HG02763 (cell line): ENCODE data around the gene TOR4A.

ENCODE experiments used
- ATAC-seq: cut with Tn5 transposase; IDR thresholded peaks from one replicate; pipeline ENCODE4 v1.9.1; 2021; ENCODE audit warnings: mild to moderate bottlenecking, moderate library complexity; ENCODE audit not compliant: unreplicated experiment

TOR4A gene

DNA sequence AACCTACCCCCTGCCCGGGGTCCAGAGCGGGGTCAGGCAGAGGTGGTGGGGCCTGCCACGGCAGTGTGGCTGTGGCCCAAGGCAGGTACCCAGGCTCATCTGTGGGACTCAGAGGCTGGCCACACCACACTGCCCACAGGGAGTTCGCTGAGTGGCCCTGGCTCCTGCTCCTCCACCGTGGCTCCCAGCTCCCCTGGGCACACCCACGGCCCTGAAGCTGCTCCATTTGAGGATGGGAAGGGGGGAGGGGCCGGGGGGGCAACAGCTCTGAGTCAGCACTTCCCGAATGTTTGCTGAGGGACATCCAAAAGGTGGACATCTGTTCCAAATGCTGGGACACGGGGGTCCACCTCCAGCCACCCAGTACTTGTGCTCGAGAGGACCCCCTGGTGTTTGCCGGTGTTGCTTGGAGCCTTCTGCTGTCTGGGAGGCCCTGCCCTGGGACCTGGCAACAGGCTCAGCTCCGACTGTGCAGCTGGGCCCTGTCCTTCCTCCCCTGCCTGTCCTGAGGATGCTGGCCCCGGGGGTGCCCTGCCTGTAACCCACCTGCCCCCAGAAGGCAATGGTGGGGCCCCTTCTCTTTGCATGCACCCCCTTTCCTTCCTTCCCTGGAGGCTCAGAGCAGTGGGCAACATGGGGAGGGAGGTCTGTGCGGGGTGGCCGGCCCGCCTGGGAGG is 27.0 kb downstream of the TOR4A start:
- ATAC-seq, result no peak

DNA sequence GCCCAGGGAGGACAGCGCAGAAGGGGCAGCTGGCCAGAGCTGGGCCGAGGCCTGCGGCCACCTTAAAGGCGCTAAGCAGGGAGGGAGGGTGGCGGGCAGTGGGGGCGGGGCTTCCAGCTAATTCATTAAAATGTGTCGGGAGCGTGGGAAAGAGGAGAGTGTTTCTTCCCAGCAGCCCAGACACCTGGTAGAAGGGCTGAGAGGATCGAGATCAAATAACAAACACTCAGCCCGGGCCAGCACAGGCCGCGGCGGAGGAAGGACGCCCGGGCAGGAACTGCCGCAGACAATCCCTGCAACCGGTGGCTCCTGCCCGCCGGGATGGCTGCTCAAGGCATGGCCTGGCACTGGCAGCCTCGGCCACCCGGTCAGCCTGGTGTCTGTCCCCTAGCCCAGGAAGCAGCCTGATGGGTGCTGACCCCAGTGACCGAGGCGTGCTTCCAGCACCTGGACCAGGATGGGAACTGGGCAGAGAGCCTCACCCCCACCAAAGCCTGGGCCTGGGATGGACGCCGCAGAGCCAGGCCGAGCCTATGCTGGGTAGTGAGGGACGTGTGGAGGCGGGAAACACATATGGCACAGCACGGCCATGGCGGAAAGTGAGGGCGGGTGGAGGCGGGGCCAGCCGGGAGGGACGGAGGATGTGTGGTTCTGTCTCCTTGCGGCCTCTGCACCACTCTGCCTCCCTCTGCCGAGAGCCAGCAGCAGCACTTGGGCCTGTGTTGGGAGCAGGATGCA is 27.7 kb downstream of the TOR4A start:
- ATAC-seq, result no peak

DNA sequence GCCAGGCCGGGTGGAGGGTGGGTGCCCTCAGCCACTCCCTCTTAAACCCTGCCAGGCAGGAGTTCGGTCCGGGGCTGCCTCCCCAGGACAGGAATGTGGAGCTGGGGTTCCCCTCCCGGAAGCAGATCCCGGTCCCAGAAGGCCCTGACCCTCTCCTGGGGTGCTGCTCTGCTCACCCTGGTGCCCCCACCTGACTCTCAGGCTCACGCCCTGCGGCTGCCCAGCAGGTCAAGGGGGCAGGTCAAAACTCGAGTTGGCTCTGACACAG is 28.2 kb downstream of the TOR4A start:
- no peak for ATAC-seq

DNA sequence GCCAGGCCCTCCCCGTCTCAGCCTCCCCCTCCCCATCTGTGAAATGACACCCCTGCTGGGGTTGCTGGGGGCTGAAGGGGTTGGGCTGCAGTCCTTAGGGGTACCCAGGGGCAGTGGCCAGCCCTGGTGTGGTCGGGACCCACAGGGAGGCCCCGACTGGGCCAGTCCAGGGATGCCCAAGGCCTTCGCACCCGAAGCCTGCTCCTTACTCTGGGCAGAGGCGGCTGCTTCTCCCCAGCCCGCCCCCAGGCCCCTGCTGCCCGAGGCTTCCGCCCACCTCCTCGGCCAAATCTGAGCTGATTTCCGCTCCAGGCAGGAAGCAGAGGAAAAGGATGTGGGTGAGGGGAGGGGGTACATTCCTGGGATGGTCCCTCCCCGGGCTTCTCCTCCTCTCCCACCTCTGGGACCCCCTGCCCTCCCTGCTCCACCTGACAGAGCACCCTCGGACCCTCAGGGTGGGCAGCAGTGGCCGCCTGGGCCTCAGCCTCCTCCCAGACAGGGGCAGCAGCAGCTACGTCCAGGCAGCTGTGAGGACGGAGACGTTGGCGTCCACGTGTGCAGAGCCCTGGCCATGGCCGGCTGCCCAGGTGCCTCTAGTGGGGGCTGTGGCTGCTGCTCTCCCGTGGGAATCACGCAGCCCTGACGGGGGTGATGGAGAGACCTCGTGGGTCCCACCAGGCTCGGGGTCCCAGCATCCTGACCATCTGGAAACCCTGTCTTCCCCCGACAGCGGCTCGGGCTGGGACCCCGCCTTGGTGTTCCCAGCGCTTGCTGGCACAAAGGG is 28.7 kb downstream of the TOR4A start:
- no peak for ATAC-seq

DNA sequence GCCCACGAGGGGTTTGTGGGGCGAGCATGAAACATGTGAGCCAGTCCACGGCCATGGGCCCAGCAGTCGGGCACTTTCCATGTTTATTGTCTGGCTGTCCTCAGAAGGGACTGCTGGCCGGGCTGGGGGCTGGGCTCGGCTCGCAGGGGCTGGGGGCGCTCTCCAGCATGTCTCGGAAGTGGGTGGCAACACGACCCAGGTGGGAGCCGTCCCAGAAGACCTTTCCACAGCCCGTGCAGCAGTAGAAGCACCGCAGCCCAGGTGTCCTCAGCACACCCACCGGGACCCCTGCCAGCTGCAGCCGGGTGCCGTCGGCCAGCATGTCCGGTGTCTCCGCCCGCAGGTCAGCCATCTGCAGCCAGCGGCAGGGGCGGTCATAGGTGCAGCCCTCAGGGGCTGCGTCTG is 29.3 kb downstream of the TOR4A start:
- no peak for ATAC-seq

DNA sequence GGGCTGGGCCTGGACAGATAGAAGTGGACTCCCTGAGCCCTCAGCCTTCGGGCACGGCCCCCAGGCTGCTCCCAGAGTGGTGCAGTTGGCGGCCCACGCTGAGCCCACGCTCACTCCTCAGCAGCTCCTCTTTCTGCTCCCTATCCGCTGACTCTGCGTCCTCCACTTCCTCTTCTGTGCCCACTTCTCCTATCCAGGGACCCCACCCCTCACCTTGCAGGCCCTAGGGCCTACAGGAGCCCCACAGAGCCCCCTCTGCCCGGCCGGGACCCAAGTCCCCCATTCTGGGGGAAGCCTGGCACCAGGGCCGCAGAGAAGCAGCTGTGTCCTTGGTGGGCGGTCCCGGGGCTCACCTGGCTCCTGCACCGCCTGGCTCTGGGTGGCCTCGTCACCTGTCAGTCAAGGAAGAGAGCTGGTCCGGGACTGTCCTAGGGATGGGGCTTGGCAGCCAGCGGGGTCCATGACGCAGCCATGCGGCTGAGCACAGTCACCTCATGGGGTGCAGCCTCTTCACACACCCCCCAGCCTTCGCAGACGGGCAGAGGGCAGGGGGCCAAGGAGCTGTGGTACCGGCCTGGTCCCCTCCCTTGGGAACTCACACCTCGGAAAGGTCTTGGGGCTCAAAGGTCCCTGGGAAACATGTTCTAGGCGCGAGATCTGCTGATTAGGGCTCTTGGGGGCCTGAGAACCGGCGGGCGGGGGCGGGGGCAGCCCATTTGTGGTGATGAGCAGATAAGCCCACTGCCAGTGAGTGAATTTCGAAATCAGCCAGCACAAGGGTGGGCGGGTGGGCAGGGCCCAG is 29.9 kb downstream of the TOR4A start:
- no peak for ATAC-seq

DNA sequence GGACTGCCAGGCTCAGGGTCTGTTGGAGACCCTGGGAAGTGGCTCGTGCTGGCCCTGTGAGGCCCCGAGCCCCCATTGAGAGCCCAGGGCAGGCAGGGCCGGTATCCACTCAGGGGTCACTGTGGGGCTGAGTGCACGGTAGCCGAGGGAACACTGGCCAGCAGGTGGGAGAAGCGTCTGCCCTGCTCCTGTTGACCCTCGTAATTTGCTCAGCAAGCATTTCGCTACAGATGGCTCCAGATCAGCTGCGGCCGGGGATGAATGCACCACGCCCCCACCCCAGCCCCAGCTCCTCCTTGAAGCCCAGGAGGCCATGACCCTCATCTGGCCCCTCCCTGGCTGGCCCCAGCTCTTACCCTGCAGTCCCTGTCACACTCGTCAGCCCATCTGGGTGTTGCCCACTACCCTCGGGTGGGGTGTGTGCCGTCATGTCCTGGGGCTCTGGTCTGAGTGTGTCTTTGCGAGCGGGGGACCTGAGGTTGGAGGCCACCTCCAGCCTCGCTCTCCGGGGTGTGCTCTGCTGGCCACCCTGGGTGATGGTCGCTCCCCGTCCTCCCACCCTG is 30.6 kb downstream of the TOR4A start:
- ATAC-seq, result no peak

DNA sequence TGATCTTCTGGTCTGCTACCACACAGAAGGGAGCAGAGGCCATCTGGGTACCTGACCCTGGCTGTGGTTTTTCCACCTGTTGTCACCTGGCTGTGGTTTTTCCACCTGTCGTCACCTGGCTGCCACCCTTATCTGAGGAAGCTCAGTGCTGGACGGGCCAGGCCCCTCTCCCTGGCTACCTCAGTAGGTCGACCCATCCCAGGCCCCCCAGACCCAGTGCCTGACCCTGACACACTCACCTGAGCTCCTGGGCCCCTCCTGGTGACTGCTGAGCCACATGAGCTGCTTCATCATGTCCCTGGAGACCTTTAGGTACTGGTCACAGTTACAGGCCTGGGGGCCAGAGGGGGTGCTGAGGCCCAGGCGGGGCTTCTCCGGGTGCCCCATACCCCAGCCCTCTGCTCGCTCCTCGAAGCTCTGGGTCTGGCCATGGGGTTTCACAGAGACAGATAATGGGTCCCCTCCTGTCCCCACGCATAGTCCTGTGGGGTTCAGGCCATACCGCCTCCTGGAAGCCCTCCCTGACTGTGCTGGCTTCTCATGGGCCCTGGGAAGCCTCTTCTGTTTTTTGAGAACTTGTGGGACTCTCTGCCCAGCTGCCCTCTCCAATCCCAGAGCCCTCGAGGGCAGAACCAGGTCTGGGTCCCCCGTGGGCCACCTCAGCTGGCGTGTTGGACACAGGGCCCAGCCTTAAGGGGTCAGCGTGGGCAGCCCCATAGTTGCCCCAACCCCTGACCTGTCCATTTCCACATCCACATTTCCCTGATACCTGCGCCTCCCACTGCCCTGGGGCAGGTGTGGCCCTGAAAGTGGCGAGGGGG is 32.1 kb downstream of the TOR4A start:
- no peak for ATAC-seq

DNA sequence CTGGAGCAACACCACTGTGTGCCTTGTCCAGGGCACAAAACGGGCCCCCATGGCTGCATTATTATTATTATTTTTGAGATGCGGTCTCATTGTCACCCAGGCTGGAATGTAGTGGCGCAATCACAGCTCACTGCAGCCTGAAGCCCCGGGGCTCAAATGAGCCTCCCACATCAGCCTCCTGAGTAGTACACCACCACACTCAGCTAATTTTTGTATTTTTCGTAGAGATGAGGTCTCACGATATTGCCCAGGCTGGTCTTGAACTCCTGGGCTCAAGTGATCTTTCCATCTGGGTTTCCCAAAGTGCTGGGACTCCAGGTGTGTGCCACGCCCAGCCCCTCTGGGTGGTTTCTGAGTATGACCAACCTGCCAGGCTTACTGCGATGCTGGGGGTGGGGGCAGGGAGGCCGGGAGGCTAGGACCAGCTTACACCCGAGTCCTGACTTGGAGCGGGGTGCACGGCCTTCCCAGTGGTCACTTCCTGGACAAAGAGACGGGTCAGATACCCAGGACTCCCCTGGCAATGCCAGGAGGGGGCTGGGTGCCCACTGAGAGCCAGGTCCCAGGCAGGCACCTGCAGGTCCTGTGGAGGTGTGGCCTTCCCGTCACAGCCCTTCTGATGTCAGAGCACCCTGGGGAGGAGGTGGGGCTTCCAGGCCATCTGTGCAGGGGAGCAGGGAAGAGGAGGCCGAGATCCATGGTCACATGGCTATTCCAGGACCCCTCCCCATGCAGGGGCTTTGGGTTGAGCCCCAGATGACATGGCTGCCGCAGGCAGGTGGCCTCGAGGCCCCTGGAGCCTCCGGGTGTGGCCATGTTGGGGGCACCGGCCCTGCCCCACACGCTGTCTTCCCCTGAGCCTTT is 32.9 kb downstream of the TOR4A start:
- ATAC-seq, result no peak

DNA sequence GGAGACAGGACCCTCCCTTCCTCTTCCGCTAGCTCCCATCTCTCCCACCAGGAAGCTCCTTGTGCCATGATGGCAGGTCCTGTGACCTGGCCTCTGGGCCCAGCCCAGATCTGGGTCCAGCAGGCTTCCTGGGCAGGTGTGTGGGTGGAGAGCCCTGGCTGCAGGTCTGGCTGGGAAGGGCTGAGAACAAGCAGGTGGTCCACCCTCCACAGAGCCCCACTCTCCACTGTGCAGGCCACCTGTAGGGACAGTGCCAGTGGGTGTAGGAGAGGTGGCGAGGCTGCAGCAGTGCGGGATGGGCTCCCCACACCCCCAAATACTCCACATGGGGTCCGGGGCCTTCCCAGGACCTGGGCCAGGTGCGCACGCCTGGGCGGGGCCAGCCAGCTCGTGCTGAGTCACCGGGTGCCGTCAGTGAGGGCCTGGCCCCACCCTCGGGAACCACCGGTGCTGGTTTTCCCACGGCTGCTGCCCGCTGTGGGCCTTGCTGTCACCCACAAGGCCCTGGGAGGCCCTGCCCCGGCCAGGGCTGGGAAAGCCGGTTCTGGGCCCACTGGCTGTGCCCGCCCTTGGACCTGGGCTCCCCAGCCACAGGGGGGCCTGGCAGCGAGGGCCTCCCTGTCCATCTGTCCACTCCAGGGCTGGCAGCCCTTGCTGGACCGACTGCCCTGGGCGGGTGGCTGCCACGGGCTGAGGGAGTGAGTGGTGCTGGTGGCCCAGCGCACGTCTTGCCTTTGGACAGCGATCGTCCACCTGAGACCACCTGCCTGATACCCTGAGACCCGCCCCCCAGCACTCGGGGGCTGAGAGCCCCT is 33.9 kb downstream of the TOR4A start:
- ATAC-seq, result no peak

DNA sequence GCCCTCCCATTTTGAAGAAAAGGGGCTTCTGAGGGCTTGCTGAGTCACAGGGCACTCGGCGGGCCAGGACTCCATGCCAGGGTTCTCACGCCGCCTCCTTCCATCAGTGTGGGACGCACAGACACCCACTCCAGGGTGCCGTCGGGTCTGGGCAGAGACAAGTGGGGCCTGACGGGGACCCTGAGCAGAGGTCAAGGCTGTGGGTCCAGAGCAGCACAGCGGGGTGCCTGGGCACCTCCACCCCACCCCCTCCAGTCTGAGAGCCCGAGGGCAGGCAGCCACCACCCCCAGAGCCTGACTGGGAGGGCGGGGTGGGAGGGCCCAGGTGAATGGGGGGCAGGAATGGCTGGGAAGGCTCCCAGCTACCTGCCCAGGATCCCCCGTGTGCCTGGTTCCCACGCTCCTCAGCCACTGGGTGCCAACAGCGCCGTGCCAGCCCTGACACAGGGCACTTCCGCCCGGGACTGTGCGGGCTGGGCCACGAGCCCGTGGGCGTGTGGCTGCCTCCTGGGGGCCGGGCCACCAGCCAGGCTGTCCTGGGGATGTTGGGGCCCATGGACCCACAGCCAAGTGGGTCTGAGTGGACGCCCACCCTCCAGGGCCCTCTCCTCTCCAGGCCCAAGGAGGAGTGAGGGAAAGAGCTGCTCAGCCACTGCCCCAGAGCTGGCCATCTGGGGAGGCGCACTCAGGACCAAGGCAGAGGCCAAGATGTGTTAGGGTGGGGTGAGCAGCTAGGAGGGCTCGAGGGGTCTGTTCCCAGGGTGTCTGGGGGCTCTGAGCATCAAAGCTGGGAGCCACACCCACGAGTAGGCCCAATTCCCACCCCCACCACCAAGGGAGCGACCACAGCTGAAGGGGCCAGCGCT is 34.7 kb downstream of the TOR4A start:
- ATAC-seq, result no peak

DNA sequence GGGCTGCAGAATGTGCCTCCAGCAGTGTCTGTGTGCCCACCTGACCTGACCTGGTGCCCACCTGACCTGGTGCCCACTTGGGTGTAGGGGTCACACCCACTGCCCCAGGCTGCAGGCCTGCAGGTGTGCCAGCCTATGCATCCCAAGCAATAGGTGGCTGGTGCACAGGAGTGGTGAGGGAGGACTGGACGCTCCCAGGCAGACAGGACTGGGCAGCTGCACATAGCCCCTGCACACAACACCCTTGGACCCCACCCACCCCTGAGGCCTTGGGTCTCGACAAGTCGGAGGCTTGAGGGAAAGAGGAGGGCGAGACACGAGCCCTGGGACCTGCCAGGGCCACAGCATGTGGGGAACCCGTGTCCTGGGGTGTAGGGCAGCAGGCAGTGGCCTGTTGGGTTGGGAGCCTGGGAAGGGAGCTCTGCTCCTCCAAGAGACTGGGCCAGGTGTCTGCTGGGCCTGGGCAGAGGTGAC is 35.4 kb downstream of the TOR4A start:
- ATAC-seq, result no peak

DNA sequence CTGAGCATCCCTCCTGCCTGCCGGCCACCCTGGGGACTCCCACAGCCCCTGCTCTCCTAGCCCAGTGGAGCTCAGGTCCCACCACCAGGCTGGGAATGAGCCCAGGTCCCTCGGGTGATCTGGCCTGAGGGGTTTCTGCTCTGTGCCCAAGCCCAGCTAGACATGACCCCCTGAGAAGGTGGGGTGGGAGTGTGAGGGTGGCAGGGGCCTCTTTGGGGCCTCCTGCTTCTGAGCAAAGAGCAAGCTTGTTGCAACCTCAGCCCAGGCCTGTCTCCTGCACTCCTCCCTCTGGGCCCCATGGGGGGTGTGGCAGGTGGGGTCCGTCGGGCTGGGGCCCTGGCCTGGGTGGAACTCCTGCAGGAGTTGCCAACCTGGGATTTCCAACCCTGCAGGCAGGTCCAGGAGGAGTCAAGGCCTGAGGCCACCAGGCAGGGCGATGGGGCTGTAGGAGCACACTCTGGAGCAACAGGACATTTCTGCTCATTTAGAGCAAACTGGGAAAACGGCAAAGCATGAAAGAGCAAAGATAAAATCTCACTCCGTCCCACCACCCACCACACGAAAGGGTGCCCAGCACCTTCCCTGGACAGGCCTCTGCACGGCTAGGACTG is 35.9 kb downstream of the TOR4A start:
- ATAC-seq, result no peak

DNA sequence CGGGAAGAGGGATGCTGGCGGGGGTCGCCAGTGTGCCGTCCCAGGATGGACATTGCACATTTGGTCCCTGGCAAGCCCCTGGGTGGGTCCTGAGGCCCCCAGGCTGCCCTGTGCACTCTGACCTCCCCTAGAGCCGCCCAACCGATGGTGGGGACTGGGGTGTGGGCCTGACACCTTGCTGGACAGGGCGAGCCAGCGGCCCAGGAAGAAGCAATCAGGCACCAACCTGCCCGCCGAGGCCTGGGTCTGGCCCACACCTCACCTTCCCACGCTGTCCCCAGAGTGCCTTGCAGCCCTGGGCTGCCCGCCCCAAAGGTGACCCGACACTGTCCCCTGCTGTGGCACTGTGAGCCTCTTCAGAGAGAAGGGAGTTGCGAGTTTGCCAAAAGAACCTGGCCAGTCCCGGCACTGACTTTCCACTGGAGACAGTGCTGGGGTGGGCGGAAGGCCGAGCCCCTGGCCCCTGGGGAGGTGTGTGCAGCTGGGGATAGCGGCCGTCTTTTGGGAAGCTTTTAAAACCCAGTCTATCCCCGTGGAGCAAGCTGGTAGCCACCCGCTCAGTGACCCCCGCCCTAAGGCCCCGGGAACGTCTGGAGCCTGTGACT is 36.5 kb downstream of the TOR4A start:
- no peak for ATAC-seq

DNA sequence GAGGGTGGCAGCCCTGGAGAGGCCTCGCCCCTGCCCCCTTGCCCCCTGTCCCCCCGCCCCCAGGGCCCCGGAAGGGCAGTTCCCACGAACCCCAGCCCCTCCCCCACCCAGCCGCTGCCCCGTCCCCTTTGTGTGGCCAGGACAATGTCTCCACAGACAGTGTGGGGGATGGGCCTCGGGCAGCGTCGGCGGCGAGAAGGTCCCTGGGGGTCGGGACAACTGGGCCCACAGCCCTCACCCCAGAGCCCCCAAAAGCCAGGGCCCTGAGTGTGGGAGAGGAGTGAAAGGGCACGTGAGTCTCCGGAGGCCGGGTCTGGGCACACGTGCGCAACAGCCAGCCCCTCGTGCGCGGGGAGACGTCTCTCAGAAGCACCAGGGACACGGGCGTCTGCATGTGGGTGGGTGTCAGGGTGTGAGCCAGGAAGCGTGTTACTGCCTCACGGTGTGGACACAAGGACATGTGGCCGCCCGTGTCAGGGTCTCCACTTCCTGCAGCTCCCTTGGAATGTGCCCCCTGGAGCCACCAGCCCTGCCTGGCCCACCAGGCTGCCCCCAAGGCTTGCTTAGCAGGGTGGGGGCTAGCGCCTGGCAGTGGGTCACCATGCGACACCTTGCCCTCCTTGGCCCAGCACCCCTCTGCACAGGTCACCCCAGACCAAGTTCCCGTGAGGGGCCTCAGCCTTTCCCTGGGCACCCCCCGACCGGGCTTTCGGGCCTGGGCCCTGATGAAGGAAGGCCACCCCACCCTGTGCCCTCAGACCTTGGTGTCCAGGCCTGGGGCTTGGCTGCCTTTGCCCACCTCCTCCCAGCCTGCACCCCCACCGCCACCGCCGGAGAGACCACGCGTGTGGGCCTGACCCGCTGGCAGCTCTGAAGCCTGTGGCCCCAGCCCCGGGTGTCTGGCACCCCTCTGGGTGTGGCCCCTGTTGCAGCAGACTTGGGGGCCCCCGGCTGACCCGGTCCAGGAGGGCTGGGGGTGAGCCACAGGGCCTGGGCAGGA is 37.3 kb downstream of the TOR4A start:
- ATAC-seq, result no peak
